Measurements from ENCODE around the gene DNAJC10.

DNAJC10 gene

DNA sequence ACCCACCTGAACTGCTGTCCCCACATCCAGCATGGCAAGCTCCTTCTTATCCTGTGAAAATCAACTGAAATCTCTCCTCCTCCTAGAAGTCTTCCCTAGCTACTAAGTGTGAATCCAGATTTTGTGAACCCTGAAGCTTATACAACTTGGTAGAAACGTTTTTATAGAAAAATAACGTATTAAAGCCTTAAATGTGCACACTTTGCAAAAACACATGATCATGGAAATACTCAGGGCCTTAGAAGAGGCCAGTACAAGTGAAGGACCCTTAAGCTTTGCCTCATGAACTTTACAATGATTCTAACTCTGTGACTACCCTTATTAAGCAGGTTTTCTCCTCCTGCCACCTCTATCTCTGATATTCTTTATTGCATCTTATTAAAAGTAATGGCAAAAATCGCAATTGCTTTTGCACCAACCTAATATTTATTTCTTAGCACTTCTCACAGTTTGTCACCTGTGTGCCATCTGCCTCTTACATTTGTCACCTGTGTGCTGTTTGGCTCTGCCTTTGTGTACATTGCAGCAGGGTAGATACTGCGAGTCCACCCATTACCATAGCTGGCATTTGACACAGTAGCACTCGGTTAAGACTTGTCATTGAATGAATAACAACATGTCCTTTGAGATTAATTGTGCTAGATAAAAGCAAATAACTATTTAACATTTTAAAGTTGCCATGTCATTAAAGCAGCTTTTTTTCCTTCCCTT is 108.2 kb downstream of the DNAJC10 start:
- H3K4me3 ChIP-seq (ENCODE audit: low read depth, low read length), result no peak overlapping the region
- H3K9me3 ChIP-seq (ENCODE audit: severe bottlenecking), result no peaks in the 10 kb centered on the region
- H3K27me3 ChIP-seq (ENCODE audit: insufficient read depth, low read depth, severe bottlenecking), result no peaks in the 10 kb centered on the region
- TF ChIP-seq, protein P1, sequence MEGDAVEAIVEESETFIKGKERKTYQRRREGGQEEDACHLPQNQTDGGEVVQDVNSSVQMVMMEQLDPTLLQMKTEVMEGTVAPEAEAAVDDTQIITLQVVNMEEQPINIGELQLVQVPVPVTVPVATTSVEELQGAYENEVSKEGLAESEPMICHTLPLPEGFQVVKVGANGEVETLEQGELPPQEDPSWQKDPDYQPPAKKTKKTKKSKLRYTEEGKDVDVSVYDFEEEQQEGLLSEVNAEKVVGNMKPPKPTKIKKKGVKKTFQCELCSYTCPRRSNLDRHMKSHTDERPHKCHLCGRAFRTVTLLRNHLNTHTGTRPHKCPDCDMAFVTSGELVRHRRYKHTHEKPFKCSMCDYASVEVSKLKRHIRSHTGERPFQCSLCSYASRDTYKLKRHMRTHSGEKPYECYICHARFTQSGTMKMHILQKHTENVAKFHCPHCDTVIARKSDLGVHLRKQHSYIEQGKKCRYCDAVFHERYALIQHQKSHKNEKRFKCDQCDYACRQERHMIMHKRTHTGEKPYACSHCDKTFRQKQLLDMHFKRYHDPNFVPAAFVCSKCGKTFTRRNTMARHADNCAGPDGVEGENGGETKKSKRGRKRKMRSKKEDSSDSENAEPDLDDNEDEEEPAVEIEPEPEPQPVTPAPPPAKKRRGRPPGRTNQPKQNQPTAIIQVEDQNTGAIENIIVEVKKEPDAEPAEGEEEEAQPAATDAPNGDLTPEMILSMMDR (IDR thresholded peaks at IDR 0.05; ENCODE audit: low read depth, low read length), result no peak
- DNase-seq, result no peak
- H3K36me3 ChIP-seq, result no peaks in the 10 kb centered on the region
- no peak overlapping the region for H3K27ac ChIP-seq

DNA sequence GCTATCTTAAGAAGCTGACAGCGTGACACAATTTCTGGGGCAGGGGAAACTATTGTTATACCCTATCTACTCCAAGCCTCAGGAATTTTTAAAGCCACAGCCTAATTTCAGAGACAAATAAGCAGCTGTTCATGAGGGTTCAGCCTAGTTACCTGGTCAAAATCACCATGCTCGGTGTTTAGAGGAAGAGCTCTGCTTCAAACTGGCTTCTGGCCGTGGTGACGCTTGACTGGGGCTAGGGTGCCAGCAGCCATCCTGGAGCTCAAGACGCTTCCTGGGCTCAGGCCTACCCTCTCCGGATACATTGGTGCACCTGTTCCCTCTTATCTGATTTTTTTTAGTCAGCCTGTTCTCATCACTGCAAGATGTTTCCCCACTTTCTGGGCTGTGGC is 108.7 kb downstream of the DNAJC10 start:
- Histone ChIP-seq H3K27me3 (ENCODE audit: insufficient read depth, low read depth, severe bottlenecking) (no peaks in the 10 kb centered on the region), H3K27ac (no peak overlapping the region), H3K36me3 (no peaks in the 10 kb centered on the region), H3K9me3 (ENCODE audit: severe bottlenecking) (no peaks in the 10 kb centered on the region), H3K4me3 (ENCODE audit: low read depth, low read length) (no peak overlapping the region)
- DNase-seq, result no peak
- TF ChIP-seq, protein P1 (IDR thresholded peaks at IDR 0.05; ENCODE audit: low read depth, low read length), result no peak

DNA sequence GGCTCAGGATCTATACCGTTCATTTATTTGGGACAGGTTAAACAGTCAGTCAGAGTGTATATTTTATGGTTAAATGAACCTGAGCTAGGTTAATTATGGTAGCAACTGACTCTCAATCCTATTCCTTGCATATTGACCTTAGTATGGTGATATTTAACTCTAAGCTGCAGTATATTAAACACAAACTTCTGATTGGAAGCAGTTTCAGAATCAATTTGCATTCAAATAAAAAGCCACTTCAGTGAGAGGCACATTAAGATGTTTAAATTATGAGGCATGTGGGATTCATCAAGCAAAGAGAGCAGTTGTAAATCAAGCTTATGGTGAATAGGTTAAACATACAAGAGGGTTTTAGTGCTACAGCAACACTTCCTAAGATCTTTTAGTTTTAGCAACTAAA is 110.0 kb downstream of the DNAJC10 start:
- TF ChIP-seq, protein P1 (IDR thresholded peaks at IDR 0.05; ENCODE audit: low read depth, low read length), result no peak
- Histone ChIP-seq H3K27me3 (ENCODE audit: insufficient read depth, low read depth, severe bottlenecking) (no peaks in the 10 kb centered on the region), H3K9me3 (ENCODE audit: severe bottlenecking) (no peaks in the 10 kb centered on the region), H3K27ac (no peak overlapping the region), H3K4me3 (ENCODE audit: low read depth, low read length) (no peak overlapping the region), H3K36me3 (no peaks in the 10 kb centered on the region)
- DNase-seq, result no peak

DNA sequence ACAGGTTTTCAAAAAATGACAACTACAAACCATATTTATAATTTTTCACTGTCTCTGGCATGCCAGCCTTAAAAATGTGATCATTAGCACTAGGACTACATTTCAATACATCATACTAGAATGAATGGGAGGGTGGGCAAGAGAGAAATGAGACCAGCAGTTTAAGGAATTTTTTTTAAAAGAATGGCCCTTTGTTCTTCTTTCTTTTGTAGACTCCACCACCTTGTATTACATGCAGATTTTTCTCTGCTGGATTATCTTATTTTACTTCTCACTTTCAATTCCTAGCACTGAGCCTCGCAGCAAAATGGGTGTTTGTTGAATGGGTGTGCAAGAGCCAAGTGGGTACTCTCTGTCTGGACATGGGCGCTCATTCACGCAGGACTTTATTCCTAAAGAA is 110.4 kb downstream of the DNAJC10 start:
- H3K36me3 ChIP-seq, result no peaks in the 10 kb centered on the region
- H3K9me3 ChIP-seq (ENCODE audit: severe bottlenecking), result no peaks in the 10 kb centered on the region
- no peak for DNase-seq
- H3K27ac ChIP-seq, result no peak overlapping the region
- TF ChIP-seq, protein P1 (IDR thresholded peaks at IDR 0.05; ENCODE audit: low read depth, low read length), result no peak
- no peaks in the 10 kb centered on the region for H3K27me3 ChIP-seq (ENCODE audit: insufficient read depth, low read depth, severe bottlenecking)
- H3K4me3 ChIP-seq (ENCODE audit: low read depth, low read length), result no peak overlapping the region

DNA sequence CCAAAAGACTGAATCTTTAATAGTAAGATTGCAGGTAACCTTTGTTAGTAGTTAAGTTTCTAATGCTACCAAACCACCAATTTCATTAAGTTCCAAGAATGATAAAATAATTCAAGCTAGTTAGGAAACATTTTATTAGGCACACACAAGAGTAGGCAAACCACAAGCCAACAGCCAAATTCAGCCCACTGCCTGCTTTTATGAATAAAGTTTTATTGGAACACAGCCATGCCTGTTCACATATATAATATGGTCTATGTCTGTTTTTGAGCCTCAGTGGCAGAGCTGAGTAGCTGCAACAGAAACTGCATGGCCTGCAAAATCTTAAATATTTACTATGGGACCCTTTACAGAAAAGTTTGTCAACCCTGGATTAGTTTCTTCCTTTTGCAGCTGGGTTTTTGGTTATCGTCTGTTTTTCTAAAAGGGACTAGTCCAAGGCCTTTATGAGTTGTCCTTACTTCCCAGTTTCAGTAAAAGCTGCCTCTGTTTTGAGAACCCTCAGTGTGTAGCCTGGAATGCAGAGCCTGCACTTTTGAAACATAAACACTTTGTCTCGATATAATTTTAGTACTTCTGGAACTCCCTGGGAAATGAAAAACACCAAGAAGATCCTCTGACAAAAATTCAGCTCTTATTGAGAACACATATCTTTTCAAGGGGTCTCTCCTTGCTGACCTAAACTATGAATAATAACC is 111.3 kb downstream of the DNAJC10 start:
- TF ChIP-seq, protein P1 (IDR thresholded peaks at IDR 0.05; ENCODE audit: low read depth, low read length), result no peak
- DNase-seq, result no peak
- Histone ChIP-seq H3K27me3 (ENCODE audit: insufficient read depth, low read depth, severe bottlenecking) (no peaks in the 10 kb centered on the region), H3K36me3 (no peaks in the 10 kb centered on the region), H3K4me3 (ENCODE audit: low read depth, low read length) (no peak overlapping the region), H3K9me3 (ENCODE audit: severe bottlenecking) (no peaks in the 10 kb centered on the region), H3K27ac (no peak overlapping the region)
